MCF 10A (cell line): Measurements from ENCODE around the gene ULK2. TPM values are rescaled to one million over a fixed set of nuclear protein-coding genes. Genes with fewer than 3 reads are reported as not detected.

ENCODE experiments used
- BruUV-seq: library from RNA; stranded (reverse); fragments of 400-500 nt; replicated peaks from 2 replicates; lab custom pipeline; 2021; lab: Mats Ljungman, UMichigan
- CTCF ChIA-PET: fragments of 300-600 bp; sonication (Branson Sonifier 250); formaldehyde crosslinking; extraction: SDS; loops from one replicate; lab custom pipeline; 2021; ENCODE audit warnings: antibody characterized with exemption, inconsistent platforms; lab: Yijun Ruan, JAX
- POLR2A ChIA-PET: fragments of 300-600, 350-650 bp; sonication (Branson Sonifier 250); formaldehyde crosslinking; extraction: SDS; loops from one replicate; lab custom pipeline; 2020; ENCODE audit warnings: antibody characterized with exemption, inconsistent platforms; lab: Yijun Ruan, JAX
- DNase-seq: peaks from one replicate; pipeline ENCODE4 v3.0.0-alpha.2; 2018; ENCODE audit not compliant: unreplicated experiment
- H3K27ac Mint-ChIP-seq: one replicate; pipeline ENCODE4 v1.8.0; 2022; ENCODE audit warnings: mild to moderate bottlenecking, low read depth, mixed read lengths; ENCODE audit not compliant: unreplicated experiment
- H3K27me3 Mint-ChIP-seq: one replicate; pipeline ENCODE4 v1.8.0; 2022; ENCODE audit warnings: mixed read lengths; ENCODE audit not compliant: insufficient read depth, unreplicated experiment
- H3K36me3 Mint-ChIP-seq: one replicate; pipeline ENCODE4 v1.8.0; 2022; ENCODE audit warnings: mild to moderate bottlenecking, moderate library complexity, mixed read lengths; ENCODE audit not compliant: insufficient read depth, unreplicated experiment
- H3K4me1 Mint-ChIP-seq: one replicate; pipeline ENCODE4 v1.8.0; 2022; ENCODE audit warnings: mixed read lengths; ENCODE audit not compliant: insufficient read depth, unreplicated experiment
- H3K4me3 Mint-ChIP-seq: one replicate; pipeline ENCODE4 v1.8.0; 2022; ENCODE audit warnings: mild to moderate bottlenecking, moderate library complexity, mixed read lengths; ENCODE audit not compliant: unreplicated experiment
- H3K9me3 Mint-ChIP-seq: one replicate; pipeline ENCODE4 v1.8.0; 2022; ENCODE audit warnings: mixed read lengths; ENCODE audit not compliant: unreplicated experiment
- CTCF ChIP-seq: fragments of 200-600 bp; IDR thresholded peaks from one replicate; pipeline ENCODE4 v1.8.0; 2022; ENCODE audit warnings: antibody characterized with exemption, mild to moderate bottlenecking; ENCODE audit not compliant: unreplicated experiment
- intact Hi-C: fragments of 100-400 bp; cut with micrococcal nuclease; formaldehyde crosslinking; loops from 2 replicates; pipeline ENCODE4 v1.14.1; 2022
- total RNA-seq: library from RNA; stranded (reverse); gene quantifications from 2 replicates; pipeline ENCODE4 v1.2.3, GENCODE V29; 2022

Gene ULK2
- total RNA-seq, 1 experiment from 2014 or later: 7.9 TPM

- no peaks in the 10 kb centered on the region for H3K4me1 Mint-ChIP-seq
- no TSS peak for BruUV-seq
Observed at GRCh38 chr17:19876529-19877161, 8.9 kb upstream of the ULK2 start.

GRCh38 chr17:19874256-19874655 lies 6.5 kb upstream of the ULK2 start:
- BruUV-seq: no TSS peak
- no peak overlapping the region for H3K27ac Mint-ChIP-seq
- DNase-seq: no peak
- CTCF ChIA-PET: no interaction called here
- intact Hi-C loops: no loop called here
- TF ChIP-seq CTCF: no peak
- no peaks in the 10 kb centered on the region for H3K4me1 Mint-ChIP-seq
- POLR2A ChIA-PET: no interaction called here
- no peaks in the 10 kb centered on the region for H3K36me3 Mint-ChIP-seq
- no peaks in the 10 kb centered on the region for H3K9me3 Mint-ChIP-seq
- peaks cover 17% of the 10 kb centered on the region for H3K27me3 Mint-ChIP-seq
- no peak overlapping the region for H3K4me3 Mint-ChIP-seq

More at GRCh38 chr17:19876529-19877161, 8.9 kb upstream of the ULK2 start:
- no peak overlapping the region for H3K27ac Mint-ChIP-seq
- intact Hi-C loops: no loop called here
- H3K36me3 Mint-ChIP-seq: no peaks in the 10 kb centered on the region
- ChIA-PET CTCF (no interaction called here), POLR2A (no interaction called here)
- no peak for TF ChIP-seq CTCF
- no peaks in the 10 kb centered on the region for H3K9me3 Mint-ChIP-seq
- peaks cover 25% of the 10 kb centered on the region for H3K27me3 Mint-ChIP-seq
- no peak for DNase-seq
- H3K4me3 Mint-ChIP-seq: no peak overlapping the region

DNA sequence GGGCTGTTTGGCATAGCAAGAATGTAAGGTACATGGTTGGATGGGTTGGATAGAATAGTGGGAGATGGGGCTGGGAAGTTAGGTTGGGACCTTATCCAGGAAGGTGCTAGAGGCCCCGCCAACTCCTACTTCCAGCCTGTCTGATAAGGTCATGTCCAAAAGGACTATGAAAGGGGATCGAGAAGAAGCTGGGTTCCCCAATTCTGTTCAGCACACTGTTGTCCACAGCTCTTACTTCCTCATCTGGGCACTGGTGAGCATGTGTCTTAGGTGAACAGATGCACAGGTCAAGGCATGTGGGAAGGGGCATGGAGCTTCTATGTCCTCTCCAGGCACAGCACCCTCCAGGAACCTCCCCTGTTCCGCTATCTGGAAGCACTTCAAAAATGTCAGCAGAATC lies 5.6 kb upstream of the ULK2 start:
- CTCF ChIA-PET: no interaction called here
- Mint-ChIP-seq H3K36me3 (no peaks in the 10 kb centered on the region), H3K4me3 (no peak overlapping the region), H3K27me3 (peaks cover 8% of the 10 kb centered on the region), H3K27ac (no peak overlapping the region), H3K9me3 (no peaks in the 10 kb centered on the region), H3K4me1 (no peaks in the 10 kb centered on the region)
- BruUV-seq: no TSS peak
- TF ChIP-seq CTCF: no peak
- DNase-seq: no peak
- intact Hi-C loops: no loop called here
- POLR2A ChIA-PET: no interaction called here

DNA sequence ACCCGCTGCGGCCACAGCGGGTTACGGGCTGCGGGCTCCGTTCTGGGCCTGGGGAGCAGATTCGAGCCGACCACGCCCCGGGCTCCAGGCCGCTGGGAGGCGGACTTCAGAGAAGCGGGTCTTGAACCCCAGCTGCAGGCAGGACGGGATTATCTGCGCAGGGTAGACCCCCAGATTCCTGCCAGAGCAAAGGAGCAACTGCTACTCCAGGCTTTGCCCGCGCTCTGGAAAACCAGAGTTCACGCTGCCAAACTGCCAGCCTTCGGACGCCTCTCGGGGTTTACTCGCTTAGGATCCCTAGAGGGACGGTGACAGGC lies 301 bp upstream of the ULK2 start:
- CTCF ChIA-PET: interaction anchor here (1.1 kb wide), 1 partner anchor 13 kb away, joined by 3 read pairs; no protein-coding TSS in a partner anchor
- Mint-ChIP-seq H3K27ac (no peak overlapping the region), H3K27me3 (no peaks in the 10 kb centered on the region), H3K9me3 (no peaks in the 10 kb centered on the region), H3K4me1 (peaks cover 5% of the 10 kb centered on the region), H3K36me3 (no peaks in the 10 kb centered on the region), H3K4me3 (peak overlapping the region; percentile 76)
- no peak for TF ChIP-seq CTCF
- POLR2A ChIA-PET: interaction anchor here (0.5 to 1.3 kb wide), 5 partner anchors 29 to 1600 kb away, joined by 3 to 4 read pairs (median 4); no protein-coding TSS in a partner anchor
- no TSS peak for BruUV-seq
- no peak for DNase-seq
- intact Hi-C loops: loop anchor here (5.0 kb wide), 1 partner anchor 109 kb away; the partner anchor contains the start of gene AKAP10
